Measurements from ENCODE around the gene TP53AIP1. TPM values are rescaled to one million over a fixed set of nuclear protein-coding genes. Genes with fewer than 3 reads are reported as not detected.

Gene TP53AIP1
- total and polyA plus RNA-seq, 2 experiments from 2014 or later, result 0.07 TPM; not detected in 1

- ATAC-seq (peak; percentile 13), DNase-seq (ENCODE audit: low spot score) (peak; percentile 65)
- Histone ChIP-seq H3F3A (replicated peaks; ENCODE audit: low read depth) (peaks cover 24% of the 10 kb centered on the region; the same call in 1 of the 2 replicates), H3K9me2 (ENCODE audit: insufficient read depth) (no peaks in the 10 kb centered on the region), H3K4me3 (peak overlapping the region; percentile 68), H4K20me1 (replicated peaks; ENCODE audit: insufficient read depth) (peaks cover 9% of the 10 kb centered on the region), H3K4me2 (peak overlapping the region; percentile 84), H3K4me1 (ENCODE audit: insufficient read depth) (peaks cover 37% of the 10 kb centered on the region), H3K79me2 (replicated peaks; ENCODE audit: insufficient read depth) (no peaks in the 10 kb centered on the region), H2AFZ (peak overlapping the region; percentile 81), H3K27ac (ENCODE audit: low read depth) (no peak overlapping the region), H3K36me3 (ENCODE audit: insufficient read depth) (no peaks in the 10 kb centered on the region), H3K27me3 (ENCODE audit: insufficient read depth) (peaks cover 94% of the 10 kb centered on the region)
- H3K4me1 Mint-ChIP-seq, result peaks cover 34% of the 10 kb centered on the region
- peaks cover 3% of the 10 kb centered on the region; the same call in 2 of the 3 replicates for H3K9me3 Mint-ChIP-seq
- H3K4me3 Mint-ChIP-seq, result peak overlapping the region; percentile 64
- no peaks in the 10 kb centered on the region; the same call in 2 of the 3 replicates for H3K36me3 Mint-ChIP-seq (ENCODE audit: low read depth)
- H3K27ac Mint-ChIP-seq, result no peak overlapping the region
- TF ChIP-seq EZH2 (IDR thresholded peaks at IDR 0.05; ENCODE audit: low read depth, unreplicated experiment) (peak; percentile 24), EZH2phosphoT487 (IDR thresholded peaks at IDR 0.05; ENCODE audit: unreplicated experiment) (no peak)
- H3K27me3 Mint-ChIP-seq (ENCODE audit: insufficient read depth, low read depth, poor library complexity), result peaks cover 76% of the 10 kb centered on the region
Measured at GRCh38 chr11:128901653-128902514, 40.8 kb downstream of the TP53AIP1 start.

GRCh38 chr11:128900468-128900867 is 42.2 kb downstream of the TP53AIP1 start:
- no peaks in the 10 kb centered on the region for H3K36me3 ChIP-seq (ENCODE audit: insufficient read depth)
- no peak overlapping the region for H3K27ac Mint-ChIP-seq
- peaks cover 37% of the 10 kb centered on the region for H3K4me1 Mint-ChIP-seq
- no peak for DNase-seq (ENCODE audit: low spot score)
- no peaks in the 10 kb centered on the region; the same call in 2 of the 3 replicates for H3K9me3 Mint-ChIP-seq
- no peak overlapping the region for H3K4me3 Mint-ChIP-seq
- H3F3A ChIP-seq (replicated peaks; ENCODE audit: low read depth), result peaks cover 24% of the 10 kb centered on the region; the same call in 1 of the 2 replicates
- no peak overlapping the region for H3K4me2 ChIP-seq
- no peaks in the 10 kb centered on the region for H3K79me2 ChIP-seq (replicated peaks; ENCODE audit: insufficient read depth)
- H4K20me1 ChIP-seq (replicated peaks; ENCODE audit: insufficient read depth), result peaks cover 13% of the 10 kb centered on the region
- H3K4me3 ChIP-seq, result no peak overlapping the region
- peaks cover 37% of the 10 kb centered on the region for H3K4me1 ChIP-seq (ENCODE audit: insufficient read depth)
- H2AFZ ChIP-seq, result no peak overlapping the region
- no peaks in the 10 kb centered on the region for H3K9me2 ChIP-seq (ENCODE audit: insufficient read depth)
- H3K27me3 ChIP-seq (ENCODE audit: insufficient read depth), result peaks cover 94% of the 10 kb centered on the region
- no peaks in the 10 kb centered on the region; the same call in 2 of the 3 replicates for H3K36me3 Mint-ChIP-seq (ENCODE audit: low read depth)
- H3K27me3 Mint-ChIP-seq (ENCODE audit: insufficient read depth, low read depth, poor library complexity), result peaks cover 64% of the 10 kb centered on the region
- no peak overlapping the region for H3K27ac ChIP-seq (ENCODE audit: low read depth)
- no peak for ATAC-seq
- TF ChIP-seq STAT1 (IDR thresholded peaks at IDR 0.05; ENCODE audit: unreplicated experiment) (no peak), ZNF114 (CRISPR knock-in tag; IDR thresholded peaks at IDR 0.05) (no peak), CREB1 (CRISPR knock-in tag; IDR thresholded peaks at IDR 0.05; ENCODE audit: low read depth) (no peak), POLR2AphosphoS5 (IDR thresholded peaks at IDR 0.05; ENCODE audit: low read depth) (no peak), CTCF (conservative IDR thresholded peaks at IDR 0.05; ENCODE audit: low read depth in 2 of 2) (no peak), JUNB (IDR thresholded peaks at IDR 0.05; ENCODE audit: unreplicated experiment) (no peak), ZNF462 (CRISPR knock-in tag; IDR thresholded peaks at IDR 0.05) (no peak), EZH2phosphoT487 (IDR thresholded peaks at IDR 0.05; ENCODE audit: unreplicated experiment) (no peak), NANOG (IDR thresholded peaks at IDR 0.05; ENCODE audit: borderline replicate concordance) (no peak)

Data from GM23338 (cell line).